HEK293 (cell line): ENCODE results near the gene AMPH.

Experiments used
- CTCF ChIA-PET: fragments of 350-600 bp; formaldehyde crosslinking; extraction: SDS; loops from one replicate; lab custom pipeline; 2021; ENCODE audit warnings: antibody characterized with exemption; lab: Yijun Ruan, JAX
- POLR2A ChIA-PET: fragments of 300-600 bp; formaldehyde crosslinking; extraction: SDS; loops from one replicate; lab custom pipeline; 2020; ENCODE audit warnings: antibody characterized with exemption, inconsistent platforms; lab: Yijun Ruan, JAX
- H3K27ac ChIP-seq: fragments of 200-500 bp; sonication (Bioruptor generic); 2 replicates; pipeline ENCODE4 v1.5.1; 2014; ENCODE audit warnings: low read depth, low read length, control low read depth, inconsistent platforms; ENCODE audit errors: extremely low read depth
- H3K36me3 ChIP-seq, 2 experiments: fragments of 200-500 bp in 1 of 2; sonication (Bioruptor generic) in 1 of 2; 1 replicate in 1 of 2; 2 replicates in 1 of 2; pipeline ENCODE4 v1.5.1; 2014 to 2017; ENCODE audit warnings: inconsistent platforms in 2 of 2, low read length in 2 of 2; ENCODE audit not compliant: control insufficient read depth in 2 of 2, insufficient read depth in 1 of 2
- H3K4me1 ChIP-seq: fragments of 200-500 bp; sonication (Bioruptor generic); 2 replicates; pipeline ENCODE4 v1.5.1; 2014; ENCODE audit warnings: mild to moderate bottlenecking, low read length, inconsistent platforms; ENCODE audit not compliant: control insufficient read depth, insufficient read depth
- H3K4me3 ChIP-seq: 2 replicates; pipeline ENCODE4 v1.5.1; 2011; ENCODE audit warnings: low read depth, mild to moderate bottlenecking, control low read depth, low read length, moderate library complexity
- H3K9me3 ChIP-seq: fragments of 200-500 bp; sonication (Bioruptor generic); 2 replicates; pipeline ENCODE4 v1.5.1; 2014; ENCODE audit warnings: low read depth, low read length, inconsistent platforms; ENCODE audit not compliant: control insufficient read depth, insufficient read depth
- EGR2 ChIP-seq: fragments of 450-650 bp; formaldehyde crosslinking; IDR thresholded peaks from 2 replicates; pipeline ENCODE4 v1.5.1; 2016; ENCODE audit warnings: low read depth, missing biosample characterization, missing genetic modification characterization
- GFI1B ChIP-seq: fragments of 450-650 bp; formaldehyde crosslinking; IDR thresholded peaks from 2 replicates; pipeline ENCODE4 v1.5.1; 2016; ENCODE audit warnings: missing biosample characterization, missing genetic modification characterization
- GLIS2 ChIP-seq: fragments of 450-650 bp; formaldehyde crosslinking; IDR thresholded peaks from 2 replicates; pipeline ENCODE4 v1.5.1; 2016; ENCODE audit warnings: missing biosample characterization, missing genetic modification characterization
- KLF17 ChIP-seq: fragments of 450-650 bp; formaldehyde crosslinking; IDR thresholded peaks from 2 replicates; pipeline ENCODE4 v1.5.1; 2016; ENCODE audit warnings: missing biosample characterization, missing genetic modification characterization
- KLF8 ChIP-seq: fragments of 450-650 bp; formaldehyde crosslinking; IDR thresholded peaks from 2 replicates; pipeline ENCODE4 v1.5.1; 2016; ENCODE audit warnings: missing biosample characterization, missing genetic modification characterization
- PRDM4 ChIP-seq: fragments of 450-650 bp; formaldehyde crosslinking; IDR thresholded peaks from 2 replicates; pipeline ENCODE4 v1.5.1; 2017; ENCODE audit warnings: missing biosample characterization, missing genetic modification characterization
- ZEB2 ChIP-seq: fragments of 450-650 bp; formaldehyde crosslinking; IDR thresholded peaks from 2 replicates; pipeline ENCODE4 v1.5.1; 2016; ENCODE audit warnings: missing biosample characterization, missing genetic modification characterization
- ZFP69B ChIP-seq: fragments of 450-650 bp; formaldehyde crosslinking; IDR thresholded peaks from 2 replicates; pipeline ENCODE4 v1.5.1; 2016; ENCODE audit warnings: missing biosample characterization, missing genetic modification characterization
- ZNF114 ChIP-seq: fragments of 450-650 bp; formaldehyde crosslinking; IDR thresholded peaks from 2 replicates; pipeline ENCODE4 v1.5.0; 2017; ENCODE audit warnings: missing biosample characterization, missing genetic modification characterization
- ZNF121 ChIP-seq: fragments of 450-650 bp; formaldehyde crosslinking; IDR thresholded peaks from 2 replicates; pipeline ENCODE4 v1.5.1; 2016; ENCODE audit warnings: missing biosample characterization, missing genetic modification characterization
- ZNF16 ChIP-seq: fragments of 450-650 bp; formaldehyde crosslinking; IDR thresholded peaks from 2 replicates; pipeline ENCODE4 v1.5.1; 2016; ENCODE audit warnings: low read depth, missing biosample characterization, missing genetic modification characterization
- ZNF174 ChIP-seq: fragments of 450-650 bp; formaldehyde crosslinking; IDR thresholded peaks from 2 replicates; pipeline ENCODE4 v1.5.0; 2017; ENCODE audit warnings: missing biosample characterization, mild to moderate bottlenecking, missing genetic modification characterization
- ZNF221 ChIP-seq: fragments of 450-650 bp; formaldehyde crosslinking; IDR thresholded peaks from 2 replicates; pipeline ENCODE4 v1.5.1; 2017; ENCODE audit warnings: missing biosample characterization, missing genetic modification characterization, borderline replicate concordance
- ZNF223 ChIP-seq: fragments of 450-650 bp; formaldehyde crosslinking; IDR thresholded peaks from 2 replicates; pipeline ENCODE4 v1.5.1; 2016; ENCODE audit warnings: missing biosample characterization, missing genetic modification characterization
- ZNF433 ChIP-seq: fragments of 450-650 bp; formaldehyde crosslinking; IDR thresholded peaks from 2 replicates; pipeline ENCODE4 v1.5.1; 2016; ENCODE audit warnings: missing biosample characterization, missing genetic modification characterization, low read depth
- ZNF488 ChIP-seq: fragments of 450-650 bp; formaldehyde crosslinking; IDR thresholded peaks from 2 replicates; pipeline ENCODE4 v1.5.1; 2016; ENCODE audit warnings: missing biosample characterization, missing genetic modification characterization
- ZNF571 ChIP-seq: fragments of 450-650 bp; formaldehyde crosslinking; IDR thresholded peaks from 2 replicates; pipeline ENCODE4 v1.5.0; 2017; ENCODE audit warnings: missing biosample characterization, missing genetic modification characterization
- ZNF585B ChIP-seq: fragments of 450-650 bp; formaldehyde crosslinking; IDR thresholded peaks from 2 replicates; pipeline ENCODE4 v1.5.1; 2016; ENCODE audit warnings: missing biosample characterization, missing genetic modification characterization
- ZNF629 ChIP-seq: fragments of 450-650 bp; formaldehyde crosslinking; IDR thresholded peaks from 2 replicates; pipeline ENCODE4 v1.5.1; 2017; ENCODE audit warnings: missing biosample characterization, missing genetic modification characterization
- ZNF660 ChIP-seq: fragments of 450-650 bp; IDR thresholded peaks from 2 replicates; pipeline ENCODE4 v1.5.1; 2018; ENCODE audit warnings: missing biosample characterization, mild to moderate bottlenecking, missing genetic modification characterization
- ZNF670 ChIP-seq: fragments of 450-650 bp; formaldehyde crosslinking; IDR thresholded peaks from 2 replicates; pipeline ENCODE4 v1.5.1; 2016; ENCODE audit warnings: missing biosample characterization, missing genetic modification characterization, low read depth
- ZNF76 ChIP-seq: fragments of 450-650 bp; formaldehyde crosslinking; IDR thresholded peaks from 2 replicates; pipeline ENCODE4; 2016; ENCODE audit warnings: low read depth, missing biosample characterization, missing genetic modification characterization, borderline replicate concordance
- ZNF837 ChIP-seq: fragments of 450-650 bp; formaldehyde crosslinking; IDR thresholded peaks from 2 replicates; pipeline ENCODE4 v1.5.1; 2016; ENCODE audit warnings: missing biosample characterization, missing genetic modification characterization

The AMPH gene

GRCh38 chr7:38678698-38679054 lies 47.5 kb upstream of the AMPH start:
- H3K9me3 ChIP-seq: no peaks in the 10 kb centered on the region
- ChIA-PET CTCF (interaction anchor here (0.6 kb wide), 1 partner anchor 196 kb away, joined by 3 read pairs; no protein-coding TSS in a partner anchor), POLR2A (no interaction called here)
- no peaks in the 10 kb centered on the region for H3K36me3 ChIP-seq
- H3K4me1 ChIP-seq: peaks cover 8% of the 10 kb centered on the region; the same call in 1 of the 2 replicates
- no peak for TF ChIP-seq GFI1B
- TF ChIP-seq ZNF837: no peak
- TF ChIP-seq ZNF174 (tag by site-specific recombination): no peak
- no peak for TF ChIP-seq ZNF221 (tag by site-specific recombination)
- TF ChIP-seq ZNF660 (tag by site-specific recombination): no peak
- TF ChIP-seq EGR2 (tag by site-specific recombination): no peak
- TF ChIP-seq ZNF571 (tag by site-specific recombination): no peak
- no peak for TF ChIP-seq ZNF488 (tag by site-specific recombination)
- no peak overlapping the region for H3K4me3 ChIP-seq
- no peak overlapping the region for H3K27ac ChIP-seq

- Histone ChIP-seq H3K9me3 (no peaks in the 10 kb centered on the region), H3K4me3 (no peak overlapping the region), H3K36me3 (no peaks in the 10 kb centered on the region), H3K4me1 (peaks cover 8% of the 10 kb centered on the region; the same call in 1 of the 2 replicates), H3K27ac (no peak overlapping the region)
- POLR2A ChIA-PET: no interaction called here
- no peak for TF ChIP-seq ZNF121
- no peak for TF ChIP-seq KLF17
- no peak for TF ChIP-seq ZNF585B (tag by site-specific recombination)
- TF ChIP-seq ZFP69B (tag by site-specific recombination): no peak
- TF ChIP-seq ZNF629: no peak
- no peak for TF ChIP-seq ZNF660 (tag by site-specific recombination)
- TF ChIP-seq KLF8 (tag by site-specific recombination): no peak
- TF ChIP-seq ZEB2 (tag by site-specific recombination): no peak
- no peak for TF ChIP-seq ZNF16
- no peak for TF ChIP-seq ZNF488 (tag by site-specific recombination)
- no peak for TF ChIP-seq ZNF114
- no peak for TF ChIP-seq ZNF76 (tag by site-specific recombination)
- no peak for TF ChIP-seq ZNF223 (tag by site-specific recombination)
- CTCF ChIA-PET: interaction anchor here (0.6 kb wide), 1 partner anchor 197 kb away, joined by 3 read pairs; no protein-coding TSS in a partner anchor
Measured at GRCh38 chr7:38677981-38678697, 47.0 kb upstream of the AMPH start.

- ChIA-PET POLR2A (no interaction called here), CTCF (no interaction called here)
- H3K9me3 ChIP-seq: no peaks in the 10 kb centered on the region
- H3K4me1 ChIP-seq: no peaks in the 10 kb centered on the region
- no peak for TF ChIP-seq GLIS2 (tag by site-specific recombination)
- TF ChIP-seq ZNF585B (tag by site-specific recombination): no peak
- no peak for TF ChIP-seq ZNF670 (tag by site-specific recombination)
- TF ChIP-seq PRDM4 (tag by site-specific recombination): no peak
- TF ChIP-seq ZNF433 (tag by site-specific recombination): no peak
- no peaks in the 10 kb centered on the region for H3K36me3 ChIP-seq
- no peak overlapping the region for H3K27ac ChIP-seq
- no peak overlapping the region for H3K4me3 ChIP-seq
Measured at GRCh38 chr7:38675494-38676106, 44.4 kb upstream of the AMPH start.
